ENCODE measurements around the gene EHBP1.

- no peak for TF ChIP-seq CTCF (IDR thresholded peaks at IDR 0.05; ENCODE audit: low read depth, low read length, poor library complexity, severe bottlenecking)
- TF ChIP-seq EZH2phosphoT487 (IDR thresholded peaks at IDR 0.05; ENCODE audit: borderline replicate concordance, low read length) = no peak
Observed at GRCh38 chr2:62897187-62897827, 191.8 kb downstream of the EHBP1 start.
